WTC11 (cell line): Measurements from ENCODE around the gene GRK7. TPM values are rescaled to one million over a fixed set of nuclear protein-coding genes. Genes with fewer than 3 reads are reported as not detected.
A peak's percentile ranks its signal among the peaks of the same experiment; 100 is the strongest.

Source experiments
- ATAC-seq: fragments of 200-7000 bp; cut with Tn5 transposase; 2 replicates; pipeline ENCODE4 v1.10.0; 2021; ENCODE audit warnings: mild to moderate bottlenecking, moderate library complexity
- CTCF ChIA-PET: fragments of 300-600 bp; sonication (Branson Sonifier 250); formaldehyde crosslinking; loops from one replicate; lab custom pipeline; 2021; ENCODE audit warnings: antibody characterized with exemption; lab: Charles Lee
- POLR2A ChIA-PET: fragments of 350-600 bp; sonication (Branson Sonifier 250); formaldehyde crosslinking; loops from one replicate; lab custom pipeline; 2021; ENCODE audit warnings: antibody characterized with exemption; lab: Charles Lee
- DNase-seq: peaks from one replicate; pipeline ENCODE4 v3.0.0; 2021; ENCODE audit warnings: low spot score
- H3K27ac Mint-ChIP-seq: 2 replicates; pipeline ENCODE4 v1.8.0; 2021; ENCODE audit warnings: mixed read lengths
- H3K27me3 Mint-ChIP-seq: 2 replicates; pipeline ENCODE4 v1.8.0; 2021; ENCODE audit warnings: low read depth, mild to moderate bottlenecking, moderate library complexity, mixed read lengths
- H3K36me3 Mint-ChIP-seq: 2 replicates; pipeline ENCODE4 v1.8.0; 2021; ENCODE audit warnings: mixed read lengths
- H3K4me1 Mint-ChIP-seq: 2 replicates; pipeline ENCODE4 v1.8.0; 2022; ENCODE audit warnings: mixed read lengths
- H3K4me3 Mint-ChIP-seq: 2 replicates; pipeline ENCODE4 v1.8.0; 2021; ENCODE audit warnings: mild to moderate bottlenecking, moderate library complexity, mixed read lengths
- H3K9me3 Mint-ChIP-seq: 2 replicates; pipeline ENCODE4 v1.8.0; 2021; ENCODE audit warnings: mixed read lengths
- AFF4 ChIP-seq: sonication (generic); formaldehyde crosslinking; IDR thresholded peaks from 2 replicates; pipeline ENCODE4 v1.8.1; 2023; ENCODE audit warnings: mild to moderate bottlenecking, missing genetic modification reagents, borderline replicate concordance
- ERG ChIP-seq: fragments of 250-450 bp; sonication (Bioruptor Pico); IDR thresholded peaks from 2 replicates; pipeline ENCODE4 v1.8.0; 2021; ENCODE audit warnings: mild to moderate bottlenecking
- GABPB1 ChIP-seq: sonication (generic); formaldehyde crosslinking; IDR thresholded peaks from 2 replicates; pipeline ENCODE4 v1.8.1; 2023; ENCODE audit warnings: mild to moderate bottlenecking, missing genetic modification reagents
- OVOL2 ChIP-seq: fragments of 250-450 bp; sonication (Bioruptor Pico); IDR thresholded peaks from 2 replicates; pipeline ENCODE4 v1.9.0; 2021; ENCODE audit warnings: mild to moderate bottlenecking, borderline replicate concordance
- PRRX2 ChIP-seq: fragments of 250-450 bp; sonication (Bioruptor Pico); IDR thresholded peaks from 2 replicates; pipeline ENCODE4 v1.8.0; 2021; ENCODE audit warnings: mild to moderate bottlenecking
- ZNF281 ChIP-seq: sonication (generic); formaldehyde crosslinking; IDR thresholded peaks from 2 replicates; pipeline ENCODE4 v1.8.0; 2023; ENCODE audit warnings: mild to moderate bottlenecking, missing genetic modification reagents
- ZNF532 ChIP-seq: fragments of 250-450 bp; sonication (Bioruptor Pico); IDR thresholded peaks from 2 replicates; pipeline ENCODE4 v1.9.0; 2021; ENCODE audit warnings: mild to moderate bottlenecking, borderline replicate concordance
- total RNA-seq: library from RNA; stranded (reverse); gene quantifications from 3 replicates; pipeline ENCODE4 v1.2.3, GENCODE V29; 2021
- TF ChIP-seq, protein P1 (sequence below): sonication (generic); formaldehyde crosslinking; IDR thresholded peaks from 2 replicates; pipeline ENCODE4 v1.8.0; 2022; ENCODE audit warnings: missing genetic modification reagents
- TF ChIP-seq, protein P2 (sequence below): sonication (generic); formaldehyde crosslinking; IDR thresholded peaks from 2 replicates; pipeline ENCODE4 v1.8.1; 2023; ENCODE audit warnings: mild to moderate bottlenecking, missing genetic modification reagents

GRK7 gene
- total RNA-seq, 1 experiment from 2014 or later, result not detected

DNA sequence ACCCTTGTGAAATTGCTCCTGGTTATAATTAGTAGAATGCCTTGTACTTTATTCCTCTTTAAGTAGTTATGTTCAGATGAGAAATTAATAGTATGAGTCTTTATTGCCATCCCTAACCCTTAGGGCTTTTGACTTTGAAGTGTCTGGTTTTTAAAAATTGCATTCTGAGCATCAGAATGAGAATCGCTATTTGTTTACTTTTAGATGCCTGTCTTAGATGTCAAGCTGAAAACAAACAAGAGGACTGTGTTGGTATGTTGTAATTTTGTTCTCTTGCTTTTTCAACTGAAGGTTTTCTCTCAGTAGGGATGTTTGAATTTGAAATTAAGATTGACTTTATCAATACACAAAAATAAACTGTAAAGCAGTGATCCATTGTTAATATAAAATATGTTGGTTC lies 19.9 kb upstream of the GRK7 start (continued):
- no peak for TF ChIP-seq ZNF532 (CRISPR knock-in tag)
- TF ChIP-seq, protein P1, sequence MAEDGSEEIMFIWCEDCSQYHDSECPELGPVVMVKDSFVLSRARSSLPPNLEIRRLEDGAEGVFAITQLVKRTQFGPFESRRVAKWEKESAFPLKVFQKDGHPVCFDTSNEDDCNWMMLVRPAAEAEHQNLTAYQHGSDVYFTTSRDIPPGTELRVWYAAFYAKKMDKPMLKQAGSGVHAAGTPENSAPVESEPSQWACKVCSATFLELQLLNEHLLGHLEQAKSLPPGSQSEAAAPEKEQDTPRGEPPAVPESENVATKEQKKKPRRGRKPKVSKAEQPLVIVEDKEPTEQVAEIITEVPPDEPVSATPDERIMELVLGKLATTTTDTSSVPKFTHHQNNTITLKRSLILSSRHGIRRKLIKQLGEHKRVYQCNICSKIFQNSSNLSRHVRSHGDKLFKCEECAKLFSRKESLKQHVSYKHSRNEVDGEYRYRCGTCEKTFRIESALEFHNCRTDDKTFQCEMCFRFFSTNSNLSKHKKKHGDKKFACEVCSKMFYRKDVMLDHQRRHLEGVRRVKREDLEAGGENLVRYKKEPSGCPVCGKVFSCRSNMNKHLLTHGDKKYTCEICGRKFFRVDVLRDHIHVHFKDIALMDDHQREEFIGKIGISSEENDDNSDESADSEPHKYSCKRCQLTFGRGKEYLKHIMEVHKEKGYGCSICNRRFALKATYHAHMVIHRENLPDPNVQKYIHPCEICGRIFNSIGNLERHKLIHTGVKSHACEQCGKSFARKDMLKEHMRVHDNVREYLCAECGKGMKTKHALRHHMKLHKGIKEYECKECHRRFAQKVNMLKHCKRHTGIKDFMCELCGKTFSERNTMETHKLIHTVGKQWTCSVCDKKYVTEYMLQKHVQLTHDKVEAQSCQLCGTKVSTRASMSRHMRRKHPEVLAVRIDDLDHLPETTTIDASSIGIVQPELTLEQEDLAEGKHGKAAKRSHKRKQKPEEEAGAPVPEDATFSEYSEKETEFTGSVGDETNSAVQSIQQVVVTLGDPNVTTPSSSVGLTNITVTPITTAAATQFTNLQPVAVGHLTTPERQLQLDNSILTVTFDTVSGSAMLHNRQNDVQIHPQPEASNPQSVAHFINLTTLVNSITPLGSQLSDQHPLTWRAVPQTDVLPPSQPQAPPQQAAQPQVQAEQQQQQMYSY (CRISPR knock-in tag), result no peak
- no peak for TF ChIP-seq OVOL2 (CRISPR knock-in tag)
- TF ChIP-seq ERG (CRISPR knock-in tag), result no peak
- no peak for TF ChIP-seq GABPB1
- TF ChIP-seq, protein P2, sequence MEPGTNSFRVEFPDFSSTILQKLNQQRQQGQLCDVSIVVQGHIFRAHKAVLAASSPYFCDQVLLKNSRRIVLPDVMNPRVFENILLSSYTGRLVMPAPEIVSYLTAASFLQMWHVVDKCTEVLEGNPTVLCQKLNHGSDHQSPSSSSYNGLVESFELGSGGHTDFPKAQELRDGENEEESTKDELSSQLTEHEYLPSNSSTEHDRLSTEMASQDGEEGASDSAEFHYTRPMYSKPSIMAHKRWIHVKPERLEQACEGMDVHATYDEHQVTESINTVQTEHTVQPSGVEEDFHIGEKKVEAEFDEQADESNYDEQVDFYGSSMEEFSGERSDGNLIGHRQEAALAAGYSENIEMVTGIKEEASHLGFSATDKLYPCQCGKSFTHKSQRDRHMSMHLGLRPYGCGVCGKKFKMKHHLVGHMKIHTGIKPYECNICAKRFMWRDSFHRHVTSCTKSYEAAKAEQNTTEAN (CRISPR knock-in tag), result no peak

DNA sequence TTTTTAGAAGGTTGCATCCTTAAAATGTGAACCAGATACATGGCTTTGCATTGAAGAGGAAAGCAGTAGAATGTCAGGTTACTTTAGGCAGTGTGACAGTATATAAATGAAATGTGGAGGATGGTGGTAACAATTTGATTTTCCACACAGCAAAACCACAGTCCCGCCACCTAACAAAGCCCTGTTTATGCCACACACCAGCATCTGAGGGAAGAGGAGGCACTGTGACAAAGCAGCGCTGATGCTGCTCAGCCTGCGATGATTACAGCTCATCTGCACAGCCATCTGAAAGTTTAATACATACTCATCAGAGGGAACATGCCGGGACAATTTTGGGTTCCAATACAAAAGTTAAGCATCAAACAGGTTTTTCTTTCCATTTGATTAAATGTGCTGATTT lies 16.2 kb upstream of the GRK7 start:
- no peaks in the 10 kb centered on the region for H3K9me3 Mint-ChIP-seq
- no peak for ATAC-seq
- no peak for TF ChIP-seq AFF4 (CRISPR knock-in tag)
- TF ChIP-seq, all 79 proteins: peak for 0
- 0 out of 2 replicates have a peak overlapping the region, but pooled peaks have one; percentile 12 for H3K27ac Mint-ChIP-seq
- POLR2A ChIA-PET, result no interaction called here
- DNase-seq, result no peak
- H3K4me1 Mint-ChIP-seq, result no peaks in the 10 kb centered on the region; the same call in 1 of the 2 replicates
- H3K4me3 Mint-ChIP-seq, result no peak overlapping the region
- peaks cover 33% of the 10 kb centered on the region for H3K36me3 Mint-ChIP-seq
- CTCF ChIA-PET, result no interaction called here
- no peaks in the 10 kb centered on the region for H3K27me3 Mint-ChIP-seq

- Mint-ChIP-seq H3K9me3 (no peaks in the 10 kb centered on the region), H3K4me3 (no peak overlapping the region), H3K4me1 (peaks cover 4% of the 10 kb centered on the region; the same call in 1 of the 2 replicates), H3K27me3 (no peaks in the 10 kb centered on the region), H3K27ac (no peak overlapping the region), H3K36me3 (no peaks in the 10 kb centered on the region)
- ATAC-seq (peak; percentile 69), DNase-seq (peak; percentile 29)
- POLR2A ChIA-PET, result no interaction called here
- CTCF ChIA-PET, result no interaction called here
- TF ChIP-seq GABPB1 (no peak), ZNF281 (CRISPR knock-in tag) (no peak), AFF4 (CRISPR knock-in tag) (no peak), PRRX2 (CRISPR knock-in tag) (no peak)
These were observed 9.8 kb upstream of the GRK7 start for GRCh38 chr3:141753399-141753798.
